Amygdala (tissue), 56 donors: ENCODE results near the gene BHLHE23.
"Not testable (repeated sequence)": the region's sequence is repeated elsewhere in the genome, so short reads cannot be mapped to it uniquely, and the experiment has no call there.

ENCODE experiments used
- DNase-seq, 56 donors: peaks; one replicate each; lab custom pipeline; 2025; lab: John Stamatoyannopoulos, UW

BHLHE23 gene

GRCh38 chr20:62963614-62964397 lies 43.0 kb downstream of the BHLHE23 start:
- no peak for DNase-seq

GRCh38 chr20:62962891-62963613 lies 43.7 kb downstream of the BHLHE23 start:
- no peak for DNase-seq

DNA sequence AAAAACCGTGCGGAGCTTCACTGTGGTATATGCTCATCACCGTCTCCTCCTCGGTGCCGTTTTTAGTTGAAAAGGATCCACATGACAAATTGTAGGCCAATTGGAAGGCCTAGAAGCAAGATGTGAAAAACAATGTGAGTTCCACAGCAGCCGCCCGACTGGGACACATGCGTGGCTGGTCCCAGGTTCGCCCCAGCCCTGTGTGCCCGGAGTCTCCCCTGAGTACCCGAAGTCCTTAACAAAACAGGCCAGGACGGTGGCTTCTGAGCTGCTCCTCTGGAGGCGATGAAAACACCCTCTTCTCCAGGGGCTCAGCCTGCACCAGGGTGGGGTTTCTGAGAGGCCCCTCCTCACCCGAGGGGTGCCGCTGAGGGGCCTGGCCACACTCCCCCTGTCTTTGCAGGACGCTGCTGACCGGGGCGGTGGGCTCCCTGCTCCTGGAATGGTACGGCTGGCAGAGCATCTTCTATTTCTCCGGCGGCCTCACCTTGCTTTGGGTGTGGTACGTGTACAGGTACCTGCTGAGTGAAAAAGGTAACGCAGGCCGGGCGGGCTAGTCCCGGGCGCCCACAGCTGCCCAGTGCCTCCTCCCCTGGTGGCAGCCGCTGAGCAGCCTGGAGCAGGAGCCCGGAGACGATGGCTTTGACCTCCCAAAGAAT lies 44.4 kb downstream of the BHLHE23 start:
- no peak for DNase-seq

GRCh38 chr20:62961799-62962198 lies 45.0 kb downstream of the BHLHE23 start:
- DNase-seq: no peak

GRCh38 chr20:62961310-62961783 lies 45.4 kb downstream of the BHLHE23 start:
- DNase-seq: no peak

DNA sequence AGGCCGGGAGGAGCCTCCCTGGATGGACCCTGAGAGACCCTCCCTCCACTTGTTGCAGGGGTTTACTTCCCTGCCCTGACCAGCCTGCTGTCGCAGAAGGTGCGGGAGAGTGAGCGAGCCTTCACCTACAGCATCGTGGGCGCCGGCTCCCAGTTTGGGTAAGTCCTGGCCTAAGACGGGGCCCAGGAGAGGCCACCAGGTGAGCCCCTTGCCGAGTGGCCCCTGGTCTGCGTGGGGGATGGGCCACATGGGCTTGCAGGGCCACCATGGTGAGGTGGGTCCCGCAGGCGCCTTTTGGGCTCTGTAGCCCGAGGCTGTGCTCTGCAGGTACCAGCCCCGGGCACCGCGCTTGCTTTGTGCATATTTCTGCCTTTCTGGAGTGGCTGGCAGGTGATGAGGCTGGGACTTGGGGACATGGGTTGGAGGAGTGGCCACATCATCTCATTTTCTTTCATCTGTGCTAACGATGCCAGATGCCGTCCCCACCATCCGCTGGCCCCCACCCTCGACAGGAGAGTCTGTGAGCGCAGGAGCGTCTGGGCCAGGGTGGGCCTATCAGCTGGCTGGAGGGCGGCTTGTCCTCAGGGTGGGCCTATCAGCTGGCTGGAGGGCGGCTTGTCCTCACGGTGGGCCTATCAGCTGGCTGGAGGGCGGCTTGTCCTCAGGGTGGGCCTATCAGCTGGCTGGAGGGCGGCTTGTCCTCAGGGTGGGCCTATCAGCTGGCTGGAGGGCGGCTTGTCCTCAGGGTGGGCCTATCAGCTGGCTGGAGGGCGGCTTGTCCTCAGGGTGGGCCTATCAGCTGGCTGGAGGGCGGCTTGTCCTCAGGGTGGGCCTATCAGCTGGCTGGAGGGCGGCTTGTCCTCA lies 46.1 kb downstream of the BHLHE23 start:
- DNase-seq: not testable (repeated sequence)

DNA sequence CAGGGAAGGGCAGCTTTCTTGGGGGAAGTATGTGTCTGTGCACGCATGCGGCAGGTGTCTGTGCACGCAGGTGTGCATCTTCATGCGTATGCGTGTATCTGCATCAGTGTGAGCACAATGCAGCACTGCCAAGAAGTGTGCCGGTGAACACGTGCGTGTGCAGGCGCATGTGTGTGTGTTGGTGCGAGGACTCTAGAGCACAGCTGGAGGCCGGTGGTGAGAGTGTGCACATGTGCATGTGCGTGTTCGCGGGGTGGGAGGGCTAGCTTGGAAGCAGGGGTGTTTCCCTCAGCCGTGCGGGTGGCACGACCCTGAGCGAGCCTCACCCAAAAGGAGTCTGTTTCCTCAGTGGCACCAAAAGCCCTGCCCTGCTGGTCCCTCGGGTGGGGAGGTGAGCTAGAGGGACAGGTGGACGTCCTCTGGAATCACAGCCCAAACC lies 46.7 kb downstream of the BHLHE23 start:
- DNase-seq: no peak

GRCh38 chr20:62959101-62959971 lies 47.4 kb downstream of the BHLHE23 start:
- no peak for DNase-seq

- no peak for DNase-seq
Observed at GRCh38 chr20:62958388-62959100, 48.2 kb downstream of the BHLHE23 start.

GRCh38 chr20:62957136-62958117 lies 49.3 kb downstream of the BHLHE23 start:
- no peak for DNase-seq

DNA sequence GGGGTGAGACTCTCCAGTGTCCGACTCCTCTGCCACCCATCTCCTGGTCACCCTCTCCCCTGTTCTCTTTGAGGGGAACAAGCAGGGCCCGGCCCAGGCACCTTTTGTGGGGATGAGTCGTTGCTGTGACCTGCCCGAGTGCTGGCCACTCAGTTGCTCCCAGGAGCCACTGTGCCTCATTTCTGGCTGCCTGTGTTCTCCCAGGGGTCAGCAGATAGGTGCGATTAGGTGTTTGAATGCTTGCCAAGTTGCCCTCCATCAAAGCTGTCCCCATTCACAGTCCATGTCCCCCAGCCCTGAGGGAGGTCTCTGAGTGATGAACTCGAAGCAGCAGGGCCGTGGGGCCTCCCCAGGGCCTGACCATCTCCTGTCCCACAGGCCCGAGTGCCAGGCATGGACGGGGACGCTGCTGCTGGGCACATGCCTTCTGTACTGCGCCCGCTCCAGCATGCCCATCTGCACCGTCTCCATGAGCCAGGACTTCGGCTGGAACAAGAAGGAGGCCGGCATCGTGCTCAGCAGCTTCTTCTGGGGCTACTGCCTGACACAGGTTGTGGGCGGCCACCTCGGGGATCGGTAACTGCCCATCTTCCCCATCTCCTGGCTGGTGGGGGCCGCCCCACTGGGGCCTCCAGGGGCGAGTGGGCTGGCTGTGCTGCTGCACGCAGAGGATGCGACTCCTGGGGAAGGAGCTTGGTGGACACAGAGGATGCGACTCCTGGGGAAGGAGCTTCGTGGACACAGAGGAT lies 50.2 kb downstream of the BHLHE23 start:
- DNase-seq: no peak
